Activated CD8-positive, alpha-beta T cell treated with anti-CD3 and anti-CD28 coated beads for 36 hours (primary cell): ENCODE data around the gene CACNG4. TPM values are rescaled to one million over a fixed set of nuclear protein-coding genes. Genes with fewer than 3 reads are reported as not detected.

Experiments used
- ATAC-seq: fragments of 200-7000 bp; cut with Tn5 transposase; one replicate; pipeline ENCODE4 v1.10.0; 2021; ENCODE audit warnings: mild to moderate bottlenecking, moderate library complexity
- CTCF ChIA-PET: fragments of 350-600 bp; sonication (Branson Sonifier 250); formaldehyde crosslinking; loops from one replicate; lab custom pipeline; 2021; ENCODE audit warnings: antibody characterized with exemption; lab: Charles Lee
- POLR2A ChIA-PET: fragments of 350-600 bp; sonication (Branson Sonifier 250); formaldehyde crosslinking; loops from one replicate; lab custom pipeline; 2021; ENCODE audit warnings: antibody characterized with exemption; lab: Charles Lee
- DNase-seq: peaks from one replicate; pipeline ENCODE4 v3.0.0-alpha.2; 2020
- H3K27ac Mint-ChIP-seq: one replicate; pipeline ENCODE4 v1.8.0; 2021; ENCODE audit warnings: mild to moderate bottlenecking, mixed read lengths
- H3K27me3 Mint-ChIP-seq: one replicate; pipeline ENCODE4 v1.8.0; 2021; ENCODE audit warnings: mixed read lengths
- H3K36me3 Mint-ChIP-seq: one replicate; pipeline ENCODE4 v1.8.0; 2021; ENCODE audit warnings: low read depth, mixed read lengths
- H3K4me1 Mint-ChIP-seq: one replicate; pipeline ENCODE4 v1.8.0; 2021; ENCODE audit warnings: low read depth, mixed read lengths
- H3K4me3 Mint-ChIP-seq: one replicate; pipeline ENCODE4 v1.8.0; 2021; ENCODE audit warnings: mild to moderate bottlenecking, moderate library complexity, mixed read lengths
- H3K9me3 Mint-ChIP-seq: one replicate; pipeline ENCODE4 v1.8.0; 2021; ENCODE audit warnings: mixed read lengths
- intact Hi-C: fragments of 100-400 bp; cut with micrococcal nuclease; formaldehyde crosslinking; loops from one replicate; pipeline ENCODE4 v1.10.0; 2022
- total RNA-seq, 2 experiments: library from RNA; stranded (reverse); gene quantifications; one replicate each; pipeline ENCODE4 v1.2.3, GENCODE V29; 2021
- TF ChIP-seq, protein P1 (sequence below): fragments of 200-600 bp; IDR thresholded peaks from one replicate; pipeline ENCODE4 v1.8.0; 2022; ENCODE audit warnings: antibody characterized with exemption, mild to moderate bottlenecking

Gene CACNG4
- total RNA-seq, 2 experiments from 2014 or later = not detected

DNA sequence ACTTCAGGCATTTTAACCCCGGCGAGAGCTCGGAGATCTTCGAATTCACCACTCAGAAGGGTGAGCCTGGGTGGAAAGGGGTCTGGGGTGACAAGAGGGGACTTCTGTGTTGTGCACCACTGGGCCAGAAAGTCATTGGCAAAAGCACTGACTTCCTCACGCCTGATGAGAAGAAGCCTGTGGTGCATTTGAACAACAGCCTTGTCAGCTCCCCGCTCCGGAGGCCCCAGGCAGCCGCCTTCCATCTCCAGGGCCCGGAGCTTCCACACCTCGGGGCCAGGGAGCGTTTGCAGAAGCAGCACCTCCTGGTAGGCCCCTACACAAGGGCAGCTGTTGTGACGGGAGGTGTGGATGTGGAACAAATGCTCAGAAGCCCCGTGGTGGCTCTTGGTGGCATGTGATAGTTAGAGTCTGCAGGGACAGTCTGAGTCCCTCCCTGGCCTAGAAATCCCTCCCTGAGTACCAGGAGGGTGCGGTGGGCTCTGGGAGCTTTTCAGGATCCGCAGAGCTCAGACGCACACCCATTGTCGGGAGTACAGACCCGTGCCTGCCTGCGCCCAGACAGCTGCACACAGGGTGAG lies 89.6 kb downstream of the CACNG4 start:
- intact Hi-C loops = no loop called here
- Mint-ChIP-seq H3K27me3 (no peaks in the 10 kb centered on the region), H3K36me3 (no peaks in the 10 kb centered on the region), H3K9me3 (peaks cover 5% of the 10 kb centered on the region), H3K27ac (no peak overlapping the region), H3K4me3 (no peak overlapping the region), H3K4me1 (no peaks in the 10 kb centered on the region)
- CTCF ChIA-PET = no interaction called here
- no peak for DNase-seq
- ATAC-seq = no peak
- TF ChIP-seq, protein P1, sequence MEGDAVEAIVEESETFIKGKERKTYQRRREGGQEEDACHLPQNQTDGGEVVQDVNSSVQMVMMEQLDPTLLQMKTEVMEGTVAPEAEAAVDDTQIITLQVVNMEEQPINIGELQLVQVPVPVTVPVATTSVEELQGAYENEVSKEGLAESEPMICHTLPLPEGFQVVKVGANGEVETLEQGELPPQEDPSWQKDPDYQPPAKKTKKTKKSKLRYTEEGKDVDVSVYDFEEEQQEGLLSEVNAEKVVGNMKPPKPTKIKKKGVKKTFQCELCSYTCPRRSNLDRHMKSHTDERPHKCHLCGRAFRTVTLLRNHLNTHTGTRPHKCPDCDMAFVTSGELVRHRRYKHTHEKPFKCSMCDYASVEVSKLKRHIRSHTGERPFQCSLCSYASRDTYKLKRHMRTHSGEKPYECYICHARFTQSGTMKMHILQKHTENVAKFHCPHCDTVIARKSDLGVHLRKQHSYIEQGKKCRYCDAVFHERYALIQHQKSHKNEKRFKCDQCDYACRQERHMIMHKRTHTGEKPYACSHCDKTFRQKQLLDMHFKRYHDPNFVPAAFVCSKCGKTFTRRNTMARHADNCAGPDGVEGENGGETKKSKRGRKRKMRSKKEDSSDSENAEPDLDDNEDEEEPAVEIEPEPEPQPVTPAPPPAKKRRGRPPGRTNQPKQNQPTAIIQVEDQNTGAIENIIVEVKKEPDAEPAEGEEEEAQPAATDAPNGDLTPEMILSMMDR = no peak
- POLR2A ChIA-PET = interaction anchor here (0.5 to 2.1 kb wide), 2 partner anchors 11 to 13 kb away, joined by 3 to 4 read pairs; no protein-coding TSS in a partner anchor

DNA sequence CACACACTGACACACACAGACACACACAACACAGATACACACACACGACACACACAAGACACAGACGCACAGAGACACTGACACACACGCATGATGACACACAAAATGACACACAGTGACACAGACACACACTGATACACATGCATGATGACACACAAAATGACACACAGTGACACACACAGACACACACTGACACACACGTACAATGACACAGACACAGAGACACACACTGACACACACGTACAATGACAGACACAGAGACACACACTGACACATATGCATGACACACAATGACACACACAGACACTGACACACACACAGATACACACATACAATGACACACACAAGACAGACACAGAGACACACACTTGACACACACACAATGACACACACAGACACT lies 90.1 kb downstream of the CACNG4 start:
- Mint-ChIP-seq H3K36me3 (no peaks in the 10 kb centered on the region), H3K4me1 (no peaks in the 10 kb centered on the region), H3K27ac (no peak overlapping the region), H3K27me3 (no peaks in the 10 kb centered on the region), H3K9me3 (peaks cover under 1% of the 10 kb centered on the region), H3K4me3 (no peak overlapping the region)
- ChIA-PET CTCF (no interaction called here), POLR2A (interaction anchor here (2.1 kb wide), 1 partner anchor 10 kb away, joined by 4 read pairs; no protein-coding TSS in a partner anchor)
- intact Hi-C loops = no loop called here
- DNase-seq = no peak
- no peak for ATAC-seq
- TF ChIP-seq, protein P1 = no peak

DNA sequence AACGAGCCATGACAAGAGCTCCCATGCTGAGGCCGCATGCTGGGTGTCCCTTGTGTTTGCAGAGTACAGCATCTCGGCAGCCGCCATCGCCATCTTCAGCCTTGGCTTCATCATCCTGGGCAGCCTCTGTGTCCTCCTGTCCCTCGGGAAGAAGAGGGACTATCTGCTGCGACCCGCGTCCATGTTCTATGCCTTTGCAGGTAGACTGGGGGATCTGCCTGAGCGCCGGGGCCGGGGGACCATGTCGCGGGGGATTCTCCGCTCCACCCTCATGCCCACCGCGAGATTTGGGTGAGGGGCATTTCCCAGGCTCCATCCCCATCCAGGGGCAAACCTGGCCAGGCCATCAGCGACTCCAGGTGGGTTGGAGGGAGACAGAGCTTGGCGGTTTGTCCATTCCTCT lies 90.5 kb downstream of the CACNG4 start:
- H3K36me3 Mint-ChIP-seq = no peaks in the 10 kb centered on the region

DNA sequence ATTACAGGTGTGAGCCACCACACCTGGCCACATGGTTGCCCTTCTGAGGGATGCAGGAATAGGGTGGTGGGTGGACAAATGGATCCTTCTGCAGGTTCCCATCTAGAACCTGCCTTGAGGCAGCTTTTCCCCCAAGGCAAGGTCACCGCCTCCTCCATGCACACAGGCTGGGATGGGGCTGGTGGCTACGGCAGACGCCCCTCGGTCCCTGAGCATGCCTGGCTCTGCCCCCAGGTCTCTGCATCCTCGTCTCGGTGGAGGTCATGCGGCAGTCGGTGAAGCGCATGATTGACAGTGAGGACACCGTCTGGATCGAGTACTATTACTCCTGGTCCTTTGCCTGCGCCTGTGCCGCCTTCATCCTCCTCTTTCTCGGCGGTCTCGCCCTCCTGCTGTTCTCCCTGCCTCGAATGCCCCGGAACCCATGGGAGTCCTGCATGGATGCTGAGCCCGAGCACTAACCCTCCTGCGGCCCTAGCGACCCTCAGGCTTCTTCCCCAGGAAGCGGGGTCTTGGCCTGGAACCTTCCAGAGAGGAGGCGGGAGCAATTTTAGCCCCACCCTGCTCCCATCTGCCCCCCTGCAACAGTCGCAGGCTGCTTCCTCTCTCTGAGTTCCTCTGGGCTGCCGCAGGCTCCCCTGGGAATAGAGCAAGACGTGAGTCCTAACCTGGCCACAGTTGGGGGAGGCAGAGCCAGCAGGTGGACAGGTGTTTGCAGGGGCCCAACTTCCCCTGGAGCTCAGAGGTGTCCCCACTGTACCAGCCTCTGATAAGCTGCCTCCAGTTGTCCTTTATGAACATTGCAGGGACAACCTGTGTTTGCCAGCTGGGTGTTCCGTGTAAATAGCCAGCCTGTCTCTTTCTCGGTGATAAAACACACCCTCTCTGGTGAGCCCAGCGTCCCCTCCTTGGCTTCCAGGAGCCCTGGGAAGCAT lies 91.6 kb downstream of the CACNG4 start:
- Mint-ChIP-seq H3K36me3 (no peaks in the 10 kb centered on the region), H3K4me1 (no peaks in the 10 kb centered on the region), H3K9me3 (no peaks in the 10 kb centered on the region), H3K4me3 (no peak overlapping the region), H3K27ac (no peak overlapping the region), H3K27me3 (no peaks in the 10 kb centered on the region)
- no peak for DNase-seq
- POLR2A ChIA-PET = interaction anchor here (2.1 kb wide), 1 partner anchor 9 kb away, joined by 4 read pairs; no protein-coding TSS in a partner anchor
- ATAC-seq = no peak
- CTCF ChIA-PET = no interaction called here
- intact Hi-C loops = no loop called here
- TF ChIP-seq, protein P1 = no peak

More for the DNA sequence above, 90.5 kb downstream of the CACNG4 start:
- ChIA-PET POLR2A (interaction anchor here (2.1 kb wide), 1 partner anchor 10 kb away, joined by 4 read pairs; no protein-coding TSS in a partner anchor), CTCF (no interaction called here)
- no peak overlapping the region for H3K4me3 Mint-ChIP-seq
- H3K4me1 Mint-ChIP-seq = no peaks in the 10 kb centered on the region
- H3K27ac Mint-ChIP-seq = no peak overlapping the region
- H3K9me3 Mint-ChIP-seq = no peaks in the 10 kb centered on the region
- no peak for DNase-seq
- no peaks in the 10 kb centered on the region for H3K27me3 Mint-ChIP-seq
- TF ChIP-seq, protein P1 = no peak
- ATAC-seq = no peak
- intact Hi-C loops = no loop called here
